GM18508 (cell line): Measurements from ENCODE around the gene BCL2.

Source experiments
- ATAC-seq: cut with Tn5 transposase; IDR thresholded peaks from one replicate; pipeline ENCODE4 v1.9.1; 2021; ENCODE audit warnings: moderate number of reproducible peaks; ENCODE audit not compliant: insufficient read depth, unreplicated experiment

Gene BCL2

GRCh38 chr18:63329431-63330145 lies 10.0 kb upstream of the BCL2 start:
- no peak for ATAC-seq

GRCh38 chr18:63326011-63326410 lies 6.4 kb upstream of the BCL2 start:
- ATAC-seq, result no peak

- no peak for ATAC-seq
Observed at GRCh38 chr18:63325086-63325686, 5.6 kb upstream of the BCL2 start.

- no peak for ATAC-seq
Observed at GRCh38 chr18:63322908-63323634, 3.5 kb upstream of the BCL2 start.

- no peak for ATAC-seq
Observed at GRCh38 chr18:63322206-63322605, 2.6 kb upstream of the BCL2 start.

- no peak for ATAC-seq
Observed at GRCh38 chr18:63321291-63321690, 1.7 kb upstream of the BCL2 start.

GRCh38 chr18:63320975-63321265 lies 1.4 kb upstream of the BCL2 start:
- no peak for ATAC-seq

- ATAC-seq, result peak; percentile 27
Observed at GRCh38 chr18:63320123-63320974, 780 bp upstream of the BCL2 start.

- no peak for ATAC-seq
Observed at GRCh38 chr18:63318889-63319382, 633 bp downstream of the BCL2 start.

GRCh38 chr18:63317982-63318888 lies 1.3 kb downstream of the BCL2 start:
- ATAC-seq, result peak; percentile 32

GRCh38 chr18:63317556-63317946 lies 2.0 kb downstream of the BCL2 start:
- ATAC-seq, result no peak

- no peak for ATAC-seq
Observed at GRCh38 chr18:63316612-63317555, 2.7 kb downstream of the BCL2 start.

- no peak for ATAC-seq
Observed at GRCh38 chr18:63315876-63316275, 3.7 kb downstream of the BCL2 start.

- no peak for ATAC-seq
Observed at GRCh38 chr18:63315131-63315662, 4.4 kb downstream of the BCL2 start.

GRCh38 chr18:63314062-63314790 lies 5.3 kb downstream of the BCL2 start:
- ATAC-seq, result no peak

- no peak for ATAC-seq
Observed at GRCh38 chr18:63313396-63313917, 6.1 kb downstream of the BCL2 start.

GRCh38 chr18:63312737-63313395 lies 6.7 kb downstream of the BCL2 start:
- peak; percentile 26 for ATAC-seq
